GM18868 (cell line): ENCODE data around the gene SEMA3E.

Source experiments
- ATAC-seq: cut with Tn5 transposase; IDR thresholded peaks from one replicate; pipeline ENCODE4 v1.9.1; 2021; ENCODE audit warnings: mild to moderate bottlenecking, moderate library complexity; ENCODE audit not compliant: unreplicated experiment

Gene SEMA3E

GRCh38 chr7:83366629-83367028, 282.3 kb downstream of the SEMA3E start:
- no peak for ATAC-seq

DNA sequence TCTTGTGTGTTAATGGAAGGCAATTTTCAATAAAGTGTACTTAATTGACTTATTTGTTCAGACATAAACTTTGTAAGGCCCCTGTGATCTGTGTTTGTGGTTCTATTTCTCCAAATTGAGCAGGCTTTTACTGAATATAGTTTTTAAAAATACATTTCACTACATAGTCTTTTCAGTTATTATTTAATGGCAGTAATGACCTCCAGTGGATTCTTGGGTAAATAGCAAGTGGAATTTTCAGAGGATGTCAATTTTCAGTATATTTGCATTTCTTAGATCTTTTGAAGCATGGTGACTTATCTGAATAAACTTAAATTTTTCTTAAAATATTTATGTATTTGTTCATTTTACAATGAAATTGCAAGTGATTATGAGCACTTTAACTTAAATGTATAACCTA, 283.2 kb downstream of the SEMA3E start:
- no peak for ATAC-seq

GRCh38 chr7:83362871-83363550, 285.9 kb downstream of the SEMA3E start:
- ATAC-seq: no peak

GRCh38 chr7:83359108-83359507, 289.8 kb downstream of the SEMA3E start:
- no peak for ATAC-seq

GRCh38 chr7:83355143-83355542, 293.8 kb downstream of the SEMA3E start:
- no peak for ATAC-seq

DNA sequence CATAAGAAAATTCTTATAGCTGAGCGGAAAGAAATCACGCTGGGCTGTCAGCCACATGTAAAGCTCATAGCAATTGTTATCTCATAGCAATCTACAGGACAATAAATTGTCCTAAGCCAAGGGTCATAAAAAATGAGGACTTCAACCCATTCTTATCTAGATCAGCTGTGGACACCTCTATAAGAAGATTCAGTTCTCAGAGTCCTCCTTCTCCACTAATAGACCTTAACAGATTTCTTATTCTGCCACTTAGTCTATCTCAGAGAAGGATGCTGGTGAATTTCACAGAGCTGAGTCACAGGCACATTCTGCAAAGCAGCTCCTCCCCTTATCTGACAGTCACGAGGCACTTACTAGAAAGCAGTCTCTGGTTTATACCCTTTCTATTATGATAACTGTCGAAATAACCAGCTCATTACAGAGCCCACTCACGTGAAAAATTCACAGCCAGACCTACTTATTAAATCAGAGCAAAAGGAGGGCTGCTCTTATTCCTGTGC, 300.9 kb downstream of the SEMA3E start:
- ATAC-seq: no peak

DNA sequence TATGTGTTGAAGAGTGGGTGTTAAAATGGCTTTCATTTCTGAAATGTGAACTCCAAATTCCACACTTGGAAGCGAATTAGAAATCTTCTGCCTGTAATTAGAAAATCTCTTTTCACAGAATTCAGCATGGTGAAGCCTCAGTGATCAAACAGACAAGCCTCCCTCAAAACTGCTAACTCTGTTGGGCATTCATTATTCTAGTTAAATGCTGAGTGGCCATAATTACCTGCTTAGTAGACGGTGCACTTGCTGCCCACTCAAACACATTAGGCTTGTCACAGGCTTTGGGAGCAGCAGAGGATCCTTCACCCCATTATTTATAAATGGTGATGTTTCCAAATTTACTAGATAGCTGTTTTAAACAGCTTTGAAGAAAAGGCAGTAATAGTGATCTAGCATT, 309.0 kb downstream of the SEMA3E start:
- no peak for ATAC-seq

- no peak for ATAC-seq
Observed at GRCh38 chr7:83338277-83338950, 310.5 kb downstream of the SEMA3E start.

- no peak for ATAC-seq
Observed at GRCh38 chr7:83337050-83337449, 311.9 kb downstream of the SEMA3E start.

DNA sequence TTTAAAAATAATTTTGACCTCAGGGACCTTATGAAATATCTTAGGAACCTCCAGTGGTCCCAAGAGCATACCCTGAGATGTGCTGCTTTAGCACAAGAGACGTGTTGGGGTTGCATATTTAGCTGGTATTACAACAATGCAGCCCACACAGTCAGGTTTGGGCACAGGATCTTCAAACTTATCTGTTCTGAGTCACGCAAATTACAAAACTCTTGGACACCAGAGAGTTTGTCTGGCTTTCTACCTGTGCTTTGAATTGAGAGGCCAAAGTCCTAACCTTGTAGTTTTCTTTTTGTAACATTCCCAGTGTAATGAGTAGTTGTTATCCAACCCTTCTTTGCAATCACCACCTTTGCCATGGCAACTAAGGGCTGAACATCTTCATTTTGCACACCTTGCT, 322.7 kb downstream of the SEMA3E start:
- ATAC-seq: no peak

GRCh38 chr7:83325083-83325482, 323.9 kb downstream of the SEMA3E start:
- ATAC-seq: no peak

DNA sequence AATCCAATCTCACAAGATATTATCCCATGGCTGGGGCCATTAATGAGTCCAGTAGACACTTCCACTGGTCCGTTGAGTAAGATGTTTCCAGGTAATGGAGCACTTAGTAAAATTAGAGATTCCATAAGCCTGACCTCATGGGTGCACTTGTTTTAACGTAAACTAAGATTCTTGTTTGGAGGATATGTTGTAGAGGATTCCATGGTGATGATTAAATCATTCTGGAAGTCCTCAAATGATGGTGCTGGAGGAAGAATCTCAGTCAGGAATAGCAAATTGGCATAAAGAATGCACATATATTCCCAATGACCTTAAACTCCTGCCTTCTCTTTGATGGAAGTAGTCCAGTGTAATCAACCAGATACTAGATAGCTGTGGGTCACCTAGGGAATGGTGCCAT, 324.3 kb downstream of the SEMA3E start:
- ATAC-seq: no peak

DNA sequence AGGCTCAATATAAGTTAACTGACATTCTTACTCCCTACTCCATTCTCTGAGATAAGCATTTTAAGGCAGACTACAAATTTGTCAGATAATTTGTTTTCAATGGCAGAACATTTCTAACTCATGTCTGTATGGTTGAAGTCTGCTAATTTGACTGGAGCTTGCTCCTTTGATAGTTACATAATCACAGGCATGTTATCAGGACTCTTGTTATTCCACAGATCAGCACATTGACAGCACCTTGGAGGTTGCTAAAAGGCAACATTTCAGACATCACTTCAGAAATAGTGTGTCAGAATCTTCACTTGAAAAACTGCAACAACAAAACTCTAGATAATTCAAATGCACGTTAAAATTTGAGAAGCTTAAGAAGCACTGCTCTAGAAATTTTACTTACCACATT, 327.9 kb downstream of the SEMA3E start:
- ATAC-seq: no peak

DNA sequence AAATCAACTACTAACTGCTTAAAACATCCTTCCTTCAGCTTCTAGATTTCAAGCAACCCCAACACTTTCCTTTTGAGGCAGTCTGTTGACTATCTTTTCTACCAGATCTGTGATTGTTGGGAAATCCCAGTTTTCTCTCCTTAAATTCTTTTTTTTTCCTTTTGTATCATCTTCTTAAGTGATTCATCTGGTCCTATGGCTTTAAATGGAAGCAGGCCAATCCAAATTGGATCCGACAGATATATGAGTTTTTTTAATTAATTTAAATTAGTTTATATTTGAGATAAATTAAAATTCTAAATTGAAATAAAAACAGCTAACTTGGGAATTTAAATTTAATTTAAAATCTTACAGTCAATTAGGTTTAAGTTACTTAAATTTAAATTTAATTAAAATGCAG, 335.0 kb downstream of the SEMA3E start:
- ATAC-seq: no peak
